ENCODE data around the gene IL21.

DNA sequence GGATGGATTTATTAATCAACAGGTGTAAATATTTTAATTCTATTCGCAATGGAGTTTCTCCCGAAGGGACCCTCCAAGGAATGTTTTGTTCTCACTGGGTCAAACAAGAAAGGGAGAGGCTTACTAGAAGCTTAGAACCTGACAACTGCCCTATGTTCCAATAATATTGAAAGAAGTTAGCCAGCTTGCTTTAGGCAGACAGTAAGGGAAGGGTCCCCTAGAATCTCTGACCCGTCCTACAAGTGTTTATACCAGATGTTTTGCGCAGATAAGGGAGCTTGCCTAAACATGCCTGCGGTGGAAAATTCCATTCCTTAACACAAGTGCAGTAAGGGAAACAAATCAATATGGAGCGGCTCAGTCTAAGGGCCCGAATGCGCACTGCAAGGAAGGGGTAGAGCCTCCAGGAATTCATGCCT lies 17.7 kb downstream of the IL21 start:
- TF ChIP-seq CTCF (IDR thresholded peaks at IDR 0.05; ENCODE audit: insufficient read depth, low read length) (no peak), REST (IDR thresholded peaks at IDR 0.05; ENCODE audit: insufficient replicate concordance, low read depth) (no peak), SPI1 (IDR thresholded peaks at IDR 0.05; ENCODE audit: borderline replicate concordance, low read depth) (no peak), GABPA (IDR thresholded peaks at IDR 0.05; ENCODE audit: low read depth) (no peak), POLR2AphosphoS5 (IDR thresholded peaks at IDR 0.05; ENCODE audit: low read depth) (no peak)
